ENCODE data around the gene NCAN. TPM values are rescaled to one million over a fixed set of nuclear protein-coding genes. Genes with fewer than 3 reads are reported as not detected.

The NCAN gene
- total and polyA plus RNA-seq, 9 of the 15 experiments (the other 6 are each of a cell fraction or from before 2014, with no cell fraction given), result 0.04 TPM; not detected in 8

DNA sequence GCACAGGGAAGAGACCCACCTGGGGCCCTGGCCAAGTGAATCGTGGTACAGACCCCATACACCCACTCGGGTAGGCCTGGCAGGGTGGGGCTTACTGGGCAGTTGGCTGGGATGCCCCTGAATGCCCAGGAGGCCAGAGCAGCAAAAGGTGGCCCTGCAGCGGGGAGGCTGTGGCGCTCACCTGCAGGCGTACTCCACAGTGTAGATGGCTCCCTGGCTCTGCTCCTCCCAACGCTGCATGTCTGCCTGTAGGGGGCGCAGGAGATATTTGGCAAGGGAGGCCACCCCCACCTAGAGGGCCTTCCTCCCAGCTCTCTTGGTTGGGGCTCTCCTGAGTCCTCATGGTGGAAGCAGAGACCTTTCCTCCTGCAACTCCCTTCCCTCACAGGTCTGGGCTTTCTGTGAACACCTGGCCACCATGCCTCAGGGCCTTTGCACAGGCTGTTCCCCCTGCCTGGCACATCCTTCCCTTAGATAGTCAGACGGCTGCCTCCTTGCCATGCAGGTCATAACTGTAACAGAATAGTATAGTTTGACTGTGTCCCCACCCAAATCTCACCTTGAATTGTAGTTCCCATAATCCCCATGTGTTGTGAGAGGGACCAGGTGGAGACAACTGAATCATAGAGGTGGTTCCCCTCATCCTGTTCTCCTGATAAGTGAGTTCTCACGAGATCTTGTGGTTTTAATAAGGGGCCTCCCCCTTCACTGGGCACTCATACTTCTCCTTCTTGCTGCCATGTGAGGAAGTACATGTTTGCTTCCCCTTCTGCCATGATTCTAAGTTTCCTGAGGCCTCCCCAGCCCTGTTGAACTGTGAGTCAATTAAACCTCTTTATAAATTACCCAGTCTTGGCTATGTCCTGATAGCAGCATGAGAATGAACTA lies 25.7 kb upstream of the NCAN start (continued):
- TF ChIP-seq, protein P1, sequence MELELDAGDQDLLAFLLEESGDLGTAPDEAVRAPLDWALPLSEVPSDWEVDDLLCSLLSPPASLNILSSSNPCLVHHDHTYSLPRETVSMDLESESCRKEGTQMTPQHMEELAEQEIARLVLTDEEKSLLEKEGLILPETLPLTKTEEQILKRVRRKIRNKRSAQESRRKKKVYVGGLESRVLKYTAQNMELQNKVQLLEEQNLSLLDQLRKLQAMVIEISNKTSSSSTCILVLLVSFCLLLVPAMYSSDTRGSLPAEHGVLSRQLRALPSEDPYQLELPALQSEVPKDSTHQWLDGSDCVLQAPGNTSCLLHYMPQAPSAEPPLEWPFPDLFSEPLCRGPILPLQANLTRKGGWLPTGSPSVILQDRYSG (tag; conservative IDR thresholded peaks at IDR 0.05; ENCODE audit: low read depth), result no peak
- no peak for TF ChIP-seq MYC (IDR thresholded peaks at IDR 0.05; ENCODE audit: low read depth, low read length)
- TF ChIP-seq MYC (CRISPR knock-in tag; IDR thresholded peaks at IDR 0.05; ENCODE audit: borderline replicate concordance, low read depth), result no peak
- no peak for TF ChIP-seq FIP1L1 (IDR thresholded peaks at IDR 0.05; ENCODE audit: low read depth, low read length, poor library complexity, severe bottlenecking)
- TF ChIP-seq ZNF224 (CRISPR knock-in tag; IDR thresholded peaks at IDR 0.05), result no peak
- TF ChIP-seq, protein P2, sequence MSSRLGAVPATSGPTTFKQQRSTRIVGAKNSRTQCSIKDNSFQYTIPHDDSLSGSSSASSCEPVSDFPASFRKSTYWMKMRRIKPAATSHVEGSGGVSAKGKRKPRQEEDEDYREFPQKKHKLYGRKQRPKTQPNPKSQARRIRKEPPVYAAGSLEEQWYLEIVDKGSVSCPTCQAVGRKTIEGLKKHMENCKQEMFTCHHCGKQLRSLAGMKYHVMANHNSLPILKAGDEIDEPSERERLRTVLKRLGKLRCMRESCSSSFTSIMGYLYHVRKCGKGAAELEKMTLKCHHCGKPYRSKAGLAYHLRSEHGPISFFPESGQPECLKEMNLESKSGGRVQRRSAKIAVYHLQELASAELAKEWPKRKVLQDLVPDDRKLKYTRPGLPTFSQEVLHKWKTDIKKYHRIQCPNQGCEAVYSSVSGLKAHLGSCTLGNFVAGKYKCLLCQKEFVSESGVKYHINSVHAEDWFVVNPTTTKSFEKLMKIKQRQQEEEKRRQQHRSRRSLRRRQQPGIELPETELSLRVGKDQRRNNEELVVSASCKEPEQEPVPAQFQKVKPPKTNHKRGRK (tag; IDR thresholded peaks at IDR 0.05), result no peak
- no peak for TF ChIP-seq BRD4 (IDR thresholded peaks at IDR 0.05)
- TF ChIP-seq KDM5B (IDR thresholded peaks at IDR 0.05; ENCODE audit: insufficient replicate concordance, low read depth, low read length), result no peak
- TF ChIP-seq RUNX1 (IDR thresholded peaks at IDR 0.05; ENCODE audit: low read depth), result 0 out of 2 replicates have a peak, but pooled peaks have one; percentile 0
- no peak for TF ChIP-seq FOXA1 (IDR thresholded peaks at IDR 0.05; ENCODE audit: borderline replicate concordance)
- TF ChIP-seq ATF1 (CRISPR knock-in tag; IDR thresholded peaks at IDR 0.05), result no peak
- peak; percentile 28; the same call in 1 of the 2 replicates for TF ChIP-seq ATF1 (tag; IDR thresholded peaks at IDR 0.05)
- TF ChIP-seq HOXB6 (CRISPR knock-in tag; IDR thresholded peaks at IDR 0.05; ENCODE audit: borderline replicate concordance), result no peak
- TF ChIP-seq, protein P3, sequence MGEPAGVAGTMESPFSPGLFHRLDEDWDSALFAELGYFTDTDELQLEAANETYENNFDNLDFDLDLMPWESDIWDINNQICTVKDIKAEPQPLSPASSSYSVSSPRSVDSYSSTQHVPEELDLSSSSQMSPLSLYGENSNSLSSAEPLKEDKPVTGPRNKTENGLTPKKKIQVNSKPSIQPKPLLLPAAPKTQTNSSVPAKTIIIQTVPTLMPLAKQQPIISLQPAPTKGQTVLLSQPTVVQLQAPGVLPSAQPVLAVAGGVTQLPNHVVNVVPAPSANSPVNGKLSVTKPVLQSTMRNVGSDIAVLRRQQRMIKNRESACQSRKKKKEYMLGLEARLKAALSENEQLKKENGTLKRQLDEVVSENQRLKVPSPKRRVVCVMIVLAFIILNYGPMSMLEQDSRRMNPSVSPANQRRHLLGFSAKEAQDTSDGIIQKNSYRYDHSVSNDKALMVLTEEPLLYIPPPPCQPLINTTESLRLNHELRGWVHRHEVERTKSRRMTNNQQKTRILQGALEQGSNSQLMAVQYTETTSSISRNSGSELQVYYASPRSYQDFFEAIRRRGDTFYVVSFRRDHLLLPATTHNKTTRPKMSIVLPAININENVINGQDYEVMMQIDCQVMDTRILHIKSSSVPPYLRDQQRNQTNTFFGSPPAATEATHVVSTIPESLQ (CRISPR knock-in tag; IDR thresholded peaks at IDR 0.05), result no peak
- TF ChIP-seq GATAD2A (IDR thresholded peaks at IDR 0.05), result no peak
- no peak for TF ChIP-seq RBM22 (IDR thresholded peaks at IDR 0.05; ENCODE audit: low read depth, low read length, poor library complexity, severe bottlenecking)
- no peak for TF ChIP-seq ZNF140 (CRISPR knock-in tag; IDR thresholded peaks at IDR 0.05)
- TF ChIP-seq MBD2 (IDR thresholded peaks at IDR 0.05; ENCODE audit: borderline replicate concordance, low read depth), result no peak
- TF ChIP-seq TAF9B (IDR thresholded peaks at IDR 0.05; ENCODE audit: partially characterized antibody), result no peak
- TF ChIP-seq ZNF830 (CRISPR knock-in tag; IDR thresholded peaks at IDR 0.05), result no peak
- TF ChIP-seq, protein P4, sequence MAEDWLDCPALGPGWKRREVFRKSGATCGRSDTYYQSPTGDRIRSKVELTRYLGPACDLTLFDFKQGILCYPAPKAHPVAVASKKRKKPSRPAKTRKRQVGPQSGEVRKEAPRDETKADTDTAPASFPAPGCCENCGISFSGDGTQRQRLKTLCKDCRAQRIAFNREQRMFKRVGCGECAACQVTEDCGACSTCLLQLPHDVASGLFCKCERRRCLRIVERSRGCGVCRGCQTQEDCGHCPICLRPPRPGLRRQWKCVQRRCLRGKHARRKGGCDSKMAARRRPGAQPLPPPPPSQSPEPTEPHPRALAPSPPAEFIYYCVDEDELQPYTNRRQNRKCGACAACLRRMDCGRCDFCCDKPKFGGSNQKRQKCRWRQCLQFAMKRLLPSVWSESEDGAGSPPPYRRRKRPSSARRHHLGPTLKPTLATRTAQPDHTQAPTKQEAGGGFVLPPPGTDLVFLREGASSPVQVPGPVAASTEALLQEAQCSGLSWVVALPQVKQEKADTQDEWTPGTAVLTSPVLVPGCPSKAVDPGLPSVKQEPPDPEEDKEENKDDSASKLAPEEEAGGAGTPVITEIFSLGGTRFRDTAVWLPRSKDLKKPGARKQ (CRISPR knock-in tag; IDR thresholded peaks at IDR 0.05), result no peak

Measured in K562 (cell line).